Vagina (tissue), 2 donors: ENCODE data around the gene PDE8A. TPM values are rescaled to one million over a fixed set of nuclear protein-coding genes. Genes with fewer than 3 reads are reported as not detected.
"Not testable (repeated sequence)": the region's sequence is repeated elsewhere in the genome, so short reads cannot be mapped to it uniquely, and the experiment has no call there.

Experiments used
- DNase-seq, 2 donors: peaks; one replicate each; pipeline ENCODE4 v3.0.0-alpha.2; 2017; ENCODE audit errors: extremely low spot score in 2 of 2
- H3K27ac ChIP-seq: fragments of 200-600 bp; sonication (generic); one replicate; pipeline ENCODE4 v1.5.1; 2019
- H3K27me3 ChIP-seq: fragments of 200-600 bp; sonication (generic); one replicate; pipeline ENCODE4 v1.5.1; 2019
- H3K36me3 ChIP-seq, 2 donors: fragments of 200-600 bp; sonication (generic); one replicate each; pipeline ENCODE4 v1.5.1; 2017 to 2019
- H3K4me1 ChIP-seq: fragments of 200-600 bp; sonication (generic); one replicate; pipeline ENCODE4 v1.5.1; 2019
- H3K4me3 ChIP-seq, 2 donors: fragments of 200-600 bp; sonication (generic); 1 replicate in 1 of 2; 2 replicates in 1 of 2; pipeline ENCODE4 v1.5.1; 2016 to 2019
- H3K9me3 ChIP-seq: fragments of 200-600 bp; sonication (generic); one replicate; pipeline ENCODE4 v1.5.1; 2019
- CTCF ChIP-seq, 3 experiments: fragments of 450-650 bp in 2 of 3; fragments of 200-600 bp in 1 of 3; sonication (generic) in 1 of 3; IDR thresholded peaks; one replicate each; pipeline ENCODE4 v1.5.1; 2017 to 2019; ENCODE audit warnings: antibody characterized with exemption in 3 of 3, mild to moderate bottlenecking in 2 of 3, moderate library complexity in 2 of 3
- POLR2A ChIP-seq, 2 donors: fragments of 450-650 bp; IDR thresholded peaks; one replicate each; pipeline ENCODE4 v1.6.1; 2017; ENCODE audit warnings: antibody characterized with exemption in 2 of 2, mild to moderate bottlenecking in 2 of 2, moderate library complexity in 2 of 2
- POLR2AphosphoS5 ChIP-seq, 2 donors: sonication (generic); formaldehyde crosslinking; IDR thresholded peaks; one replicate each; pipeline ENCODE4 v1.9.0; 2017; ENCODE audit warnings: antibody characterized with exemption in 2 of 2, mild to moderate bottlenecking in 2 of 2, low read depth in 1 of 2; ENCODE audit not compliant: insufficient read depth in 1 of 2
- intact Hi-C: fragments of 100-400 bp; cut with DNase I; formaldehyde crosslinking; loops from one replicate; pipeline ENCODE4 v1.15.1; 2023
- total RNA-seq: library from RNA; depleted of rRNA; stranded (reverse); fragments of >200 nt; gene quantifications from one replicate; pipeline ENCODE4 v1.2.3, GENCODE V29; 2016

PDE8A gene
- total RNA-seq, 1 donor from 2014 or later, result 33.9 TPM

GRCh38 chr15:85171736-85172135 lies 190.1 kb downstream of the PDE8A start:
- Histone ChIP-seq H3K36me3 (no peaks in the 10 kb centered on the region), H3K27me3 (no peaks in the 10 kb centered on the region), H3K9me3 (peaks cover 8% of the 10 kb centered on the region), H3K27ac (no peak overlapping the region), H3K4me3 (no peak overlapping the region), H3K4me1 (peaks cover 4% of the 10 kb centered on the region)
- no peak for DNase-seq
- intact Hi-C loops, result no loop called here
- TF ChIP-seq POLR2A (IDR thresholded peaks at IDR 0.05), result no peak
- no peak for TF ChIP-seq POLR2AphosphoS5 (IDR thresholded peaks at IDR 0.05; ENCODE audit: insufficient read depth in 1 of 2, low read depth in 1 of 2)
- no peak for TF ChIP-seq CTCF (IDR thresholded peaks at IDR 0.05)

GRCh38 chr15:85172846-85173490 lies 191.3 kb downstream of the PDE8A start:
- intact Hi-C loops, result no loop called here
- Histone ChIP-seq H3K4me1 (peaks cover 12% of the 10 kb centered on the region), H3K27ac (no peak overlapping the region), H3K4me3 (no peak overlapping the region), H3K27me3 (no peaks in the 10 kb centered on the region), H3K36me3 (no peaks in the 10 kb centered on the region), H3K9me3 (peaks cover 8% of the 10 kb centered on the region)
- TF ChIP-seq POLR2AphosphoS5 (IDR thresholded peaks at IDR 0.05; ENCODE audit: insufficient read depth in 1 of 2, low read depth in 1 of 2) (no peak), CTCF (IDR thresholded peaks at IDR 0.05) (no peak), POLR2A (IDR thresholded peaks at IDR 0.05) (no peak)
- no peak for DNase-seq

- H3K9me3 ChIP-seq, H3K4me3 ChIP-seq, H3K36me3 ChIP-seq, DNase-seq, H3K27me3 ChIP-seq, H3K27ac ChIP-seq, H3K4me1 ChIP-seq, intact Hi-C loops: not testable (repeated sequence)
Measured at GRCh38 chr15:85173630-85174029, 192.0 kb downstream of the PDE8A start.

- H3K4me3 ChIP-seq, result no peak overlapping the region
- H3K4me1 ChIP-seq, result peaks cover 7% of the 10 kb centered on the region
- H3K27ac ChIP-seq, result no peak overlapping the region
- H3K9me3 ChIP-seq, result peaks cover 8% of the 10 kb centered on the region
- H3K27me3 ChIP-seq, result no peaks in the 10 kb centered on the region
- intact Hi-C loops, result no loop called here
- TF ChIP-seq POLR2AphosphoS5 (IDR thresholded peaks at IDR 0.05; ENCODE audit: insufficient read depth in 1 of 2, low read depth in 1 of 2) (no peak), POLR2A (IDR thresholded peaks at IDR 0.05) (no peak)
- DNase-seq, result no peak
- H3K36me3 ChIP-seq, result no peaks in the 10 kb centered on the region
Measured at GRCh38 chr15:85174521-85174920, 192.9 kb downstream of the PDE8A start.

- DNase-seq, intact Hi-C loops, H3K27ac ChIP-seq, H3K4me3 ChIP-seq, H3K36me3 ChIP-seq, H3K27me3 ChIP-seq, H3K9me3 ChIP-seq, H3K4me1 ChIP-seq: not testable (repeated sequence)
Measured at GRCh38 chr15:85177042-85177515, 195.4 kb downstream of the PDE8A start.

GRCh38 chr15:85178308-85178707 lies 196.7 kb downstream of the PDE8A start:
- Histone ChIP-seq H3K4me3 (no peak overlapping the region), H3K36me3 (no peaks in the 10 kb centered on the region), H3K27ac (no peak overlapping the region), H3K9me3 (no peaks in the 10 kb centered on the region), H3K27me3 (no peaks in the 10 kb centered on the region), H3K4me1 (peaks cover 7% of the 10 kb centered on the region)
- no peak for TF ChIP-seq POLR2AphosphoS5 (IDR thresholded peaks at IDR 0.05; ENCODE audit: insufficient read depth in 1 of 2, low read depth in 1 of 2)
- TF ChIP-seq CTCF (IDR thresholded peaks at IDR 0.05), result no peak
- no peak for TF ChIP-seq POLR2A (IDR thresholded peaks at IDR 0.05)
- DNase-seq, result no peak
- intact Hi-C loops, result no loop called here
